Esophagus muscularis mucosa (tissue), 4 donors: Measurements from ENCODE around the gene ELL2. TPM values are rescaled to one million over a fixed set of nuclear protein-coding genes. Genes with fewer than 3 reads are reported as not detected.

ENCODE experiments used
- DNase-seq: peaks from one replicate; pipeline ENCODE4 v3.0.0-alpha.2; 2017; ENCODE audit errors: extremely low spot score
- H3K27ac ChIP-seq, 4 donors: fragments of 200-600 bp; sonication (generic); replicated peaks in 1 of 4; 1 replicate in 3 of 4; 2 replicates in 1 of 4; pipeline ENCODE4 v1.5.1; 2016 to 2019; ENCODE audit warnings: mild to moderate bottlenecking in 1 of 4
- H3K27me3 ChIP-seq, 4 donors: fragments of 200-600 bp; sonication (generic); one replicate each; pipeline versions ENCODE4 v1.5.1 to v1.6.0; 2016 to 2019
- H3K36me3 ChIP-seq, 4 donors: fragments of 200-600 bp; sonication (generic); one replicate each; pipeline ENCODE4 v1.5.1; 2016 to 2019
- H3K4me1 ChIP-seq, 4 donors: fragments of 200-600 bp; sonication (generic); one replicate each; pipeline ENCODE4 v1.5.1; 2016 to 2019
- H3K4me3 ChIP-seq, 4 donors: fragments of 200-600 bp; sonication (generic); 1 replicate in 2 of 4; 2 replicates in 2 of 4; pipeline ENCODE4 v1.5.1; 2016 to 2019; ENCODE audit warnings: mild to moderate bottlenecking in 4 of 4, moderate library complexity in 1 of 4
- H3K9me3 ChIP-seq, 4 donors: fragments of 200-600 bp; sonication (generic); 1 replicate in 3 of 4; 2 replicates in 1 of 4; pipeline ENCODE4 v1.5.1; 2016 to 2019
- EP300 ChIP-seq: sonication (generic); formaldehyde crosslinking; IDR thresholded peaks from one replicate; pipeline ENCODE4 v1.6.1; 2017; ENCODE audit warnings: antibody characterized with exemption
- POLR2A ChIP-seq: fragments of 450-650 bp; IDR thresholded peaks from one replicate; pipeline ENCODE4 v1.6.1; 2017; ENCODE audit warnings: antibody characterized with exemption, moderate library complexity, mild to moderate bottlenecking, low read depth
- POLR2AphosphoS5 ChIP-seq, 2 donors: sonication (generic); formaldehyde crosslinking; IDR thresholded peaks; one replicate each; pipeline ENCODE4 v1.6.1; 2017; ENCODE audit warnings: antibody characterized with exemption in 2 of 2
- WGBS: methylation state at CpG from one replicate; pipeline ENCODE4 v1.1.5; 2018; 5-methylcytosine and 5-hydroxymethylcytosine counted together
- intact Hi-C: fragments of 100-400 bp; cut with DNase I; formaldehyde crosslinking; loops from one replicate; pipeline ENCODE4 v1.15.1; 2023
- total RNA-seq, 4 donors: library from RNA; depleted of rRNA; stranded (reverse); fragments of >200 nt; gene quantifications; one replicate each; pipeline versions ENCODE4 v1.1.0 to v1.2.1, GENCODE V29; 2016
- TF ChIP-seq, protein P1 (sequence below), 3 experiments: fragments of 200-600 bp in 2 of 3; fragments of 450-650 bp in 1 of 3; sonication (generic) in 2 of 3; IDR thresholded peaks; one replicate each; pipeline ENCODE4 v1.5.1; 2017 to 2019; ENCODE audit warnings: antibody characterized with exemption in 3 of 3, mild to moderate bottlenecking in 2 of 3, moderate library complexity in 1 of 3

Gene ELL2
- total RNA-seq, 4 donors from 2014 or later = 38.8 to 51.5 (median 42.7) TPM

DNA sequence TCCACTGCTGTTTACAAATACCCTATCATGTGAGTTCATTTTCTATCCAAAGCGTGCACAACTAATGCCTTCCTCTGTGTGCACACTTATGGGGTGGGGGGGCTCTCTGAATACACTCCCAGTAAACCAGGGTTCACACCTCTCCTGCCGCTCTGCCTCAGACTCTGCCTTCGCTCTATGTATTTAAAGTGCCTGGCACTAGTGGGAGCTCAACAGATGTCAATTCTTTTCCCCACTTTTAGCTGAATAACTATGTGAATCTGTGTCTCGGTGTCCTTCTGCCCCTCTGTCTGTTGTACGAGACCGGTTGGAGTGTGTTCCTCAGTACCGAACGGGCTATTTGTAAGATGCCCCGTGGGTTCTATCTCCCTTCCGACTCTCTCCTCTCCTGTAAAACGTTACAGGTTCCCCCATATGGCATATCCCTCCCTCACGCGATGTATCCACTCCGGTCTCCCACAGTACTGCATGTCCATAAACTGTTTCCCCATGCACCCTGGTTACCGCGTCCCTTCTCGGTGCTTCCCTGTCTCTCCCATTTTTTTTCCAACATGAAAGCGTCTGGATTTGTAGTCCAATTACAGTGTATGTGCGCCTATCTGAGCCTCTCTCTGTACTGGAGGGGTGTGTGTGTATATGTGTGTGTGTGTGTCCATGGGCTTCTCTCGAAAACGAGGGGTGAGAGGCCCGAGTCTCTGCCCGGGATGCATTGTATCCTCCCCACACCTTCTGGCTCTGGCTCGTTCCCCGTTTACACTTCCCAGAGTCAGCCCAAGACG lies 1.6 kb downstream of the ELL2 start:
- 26% methylated on average over 25 of the region's 26 CpGs for WGBS
- no peak for DNase-seq
- intact Hi-C loops = loop anchor here (2.0 to 10.0 kb wide), 3 partner anchors 103 to 377 kb away; no protein-coding TSS in a partner anchor
- TF ChIP-seq, protein P1, sequence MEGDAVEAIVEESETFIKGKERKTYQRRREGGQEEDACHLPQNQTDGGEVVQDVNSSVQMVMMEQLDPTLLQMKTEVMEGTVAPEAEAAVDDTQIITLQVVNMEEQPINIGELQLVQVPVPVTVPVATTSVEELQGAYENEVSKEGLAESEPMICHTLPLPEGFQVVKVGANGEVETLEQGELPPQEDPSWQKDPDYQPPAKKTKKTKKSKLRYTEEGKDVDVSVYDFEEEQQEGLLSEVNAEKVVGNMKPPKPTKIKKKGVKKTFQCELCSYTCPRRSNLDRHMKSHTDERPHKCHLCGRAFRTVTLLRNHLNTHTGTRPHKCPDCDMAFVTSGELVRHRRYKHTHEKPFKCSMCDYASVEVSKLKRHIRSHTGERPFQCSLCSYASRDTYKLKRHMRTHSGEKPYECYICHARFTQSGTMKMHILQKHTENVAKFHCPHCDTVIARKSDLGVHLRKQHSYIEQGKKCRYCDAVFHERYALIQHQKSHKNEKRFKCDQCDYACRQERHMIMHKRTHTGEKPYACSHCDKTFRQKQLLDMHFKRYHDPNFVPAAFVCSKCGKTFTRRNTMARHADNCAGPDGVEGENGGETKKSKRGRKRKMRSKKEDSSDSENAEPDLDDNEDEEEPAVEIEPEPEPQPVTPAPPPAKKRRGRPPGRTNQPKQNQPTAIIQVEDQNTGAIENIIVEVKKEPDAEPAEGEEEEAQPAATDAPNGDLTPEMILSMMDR (IDR thresholded peaks at IDR 0.05) = peak in 1 of 3 experiments; percentile 38
- no peak for TF ChIP-seq EP300
- Histone ChIP-seq H3K4me1 (peaks cover 11 to 58% (median 51%) of the 10 kb centered on the region in 4 donors), H3K27ac (peak overlapping the region; percentile 98 to 100 (median 99)), H3K9me3 (no peaks in the 10 kb centered on the region), H3K27me3 (no peaks in the 10 kb centered on the region), H3K36me3 (no peaks in the 10 kb centered on the region), H3K4me3 (peak overlapping the region; percentile 90 to 96 (median 94))

DNA sequence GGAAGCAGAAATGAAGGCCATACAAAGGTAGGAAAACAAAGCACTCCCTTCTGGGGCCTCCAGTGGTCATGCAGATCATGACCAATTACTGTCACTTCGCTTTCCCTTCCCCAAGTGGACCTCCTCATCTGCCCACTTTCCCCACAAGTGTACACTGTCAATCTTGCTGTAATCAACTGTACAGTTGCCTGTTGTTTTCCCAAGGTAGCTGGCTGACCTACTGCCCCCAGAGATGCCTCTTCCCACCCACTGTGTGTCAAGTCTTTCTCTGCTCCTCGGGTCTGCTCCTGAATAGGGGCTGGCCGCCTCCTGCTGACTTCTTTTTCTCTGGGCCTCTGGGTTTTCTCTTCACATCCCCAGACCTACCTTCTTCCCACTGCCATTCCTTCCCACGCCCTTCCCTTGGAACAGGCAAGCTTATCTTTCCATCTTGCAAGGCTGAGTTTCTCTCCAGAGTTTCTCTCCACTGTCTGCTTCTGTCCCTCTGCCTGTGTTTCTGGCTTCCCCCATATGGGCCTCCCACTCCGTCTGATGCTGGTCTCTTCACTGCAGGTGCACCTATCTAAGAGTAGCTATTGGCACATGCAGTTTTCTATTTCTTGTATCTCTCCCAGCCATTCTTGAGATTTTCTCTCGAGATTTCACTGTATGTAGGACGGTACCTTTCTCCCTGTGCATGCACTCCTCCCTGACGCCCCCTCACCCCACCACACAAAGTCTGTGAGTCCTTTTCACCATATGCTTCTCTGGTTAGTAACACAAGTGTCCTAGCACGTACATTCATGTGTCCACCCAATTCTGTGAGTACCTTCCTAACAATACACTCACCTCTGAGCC lies 2.4 kb downstream of the ELL2 start:
- Histone ChIP-seq H3K4me3 (peak overlapping the region; percentile 90 to 96 (median 94)), H3K27ac (peak overlapping the region; percentile 98 to 100 (median 99)), H3K36me3 (no peaks in the 10 kb centered on the region), H3K4me1 (peaks cover 11 to 64% (median 59%) of the 10 kb centered on the region in 4 donors), H3K27me3 (no peaks in the 10 kb centered on the region), H3K9me3 (no peaks in the 10 kb centered on the region)
- intact Hi-C loops = no loop called here
- DNase-seq = no peak
- 66% methylated on average over 9 of the region's 9 CpGs for WGBS
- TF ChIP-seq, protein P1 (IDR thresholded peaks at IDR 0.05) = no peak
- TF ChIP-seq POLR2AphosphoS5 (IDR thresholded peaks at IDR 0.05) = no peak
- no peak for TF ChIP-seq EP300

DNA sequence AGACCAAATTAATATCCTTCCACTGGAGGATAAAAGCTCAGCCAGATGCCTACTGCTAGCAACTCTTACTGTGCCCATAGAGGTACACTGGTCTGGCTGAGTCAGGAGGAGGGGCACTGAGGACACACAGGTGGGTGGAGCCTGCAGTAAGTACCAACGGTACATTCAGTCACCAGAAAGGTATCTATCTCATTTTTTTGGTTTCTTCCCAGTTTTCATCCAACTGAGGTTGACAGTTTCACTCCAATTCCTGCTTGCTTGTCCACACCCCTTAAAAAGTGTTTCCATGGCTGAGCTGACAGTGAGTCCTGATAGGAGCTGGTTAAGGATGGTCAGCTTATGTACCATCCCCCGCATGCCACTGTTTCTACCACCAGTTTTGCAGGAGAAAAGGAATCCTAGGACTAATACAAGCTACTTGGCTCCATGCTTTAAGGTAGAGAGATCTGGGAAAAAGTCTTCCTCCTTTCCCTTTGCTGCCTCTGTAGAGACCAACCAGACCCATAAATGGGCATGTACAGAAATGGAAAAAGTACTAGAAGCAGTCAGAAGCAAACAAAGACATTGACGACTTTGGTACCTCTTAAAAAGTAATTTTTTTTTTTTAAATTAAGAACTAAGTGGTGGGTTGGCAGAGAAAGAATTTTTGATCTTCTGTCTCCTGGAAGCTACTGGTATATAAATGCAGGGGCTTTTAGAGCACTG lies 3.2 kb downstream of the ELL2 start:
- Histone ChIP-seq H3K27me3 (no peaks in the 10 kb centered on the region), H3K9me3 (no peaks in the 10 kb centered on the region), H3K4me1 (peaks cover 13 to 71% (median 66%) of the 10 kb centered on the region in 4 donors), H3K27ac (peak overlapping the region; percentile 7 to 100 (median 99)), H3K36me3 (no peaks in the 10 kb centered on the region), H3K4me3 (peak overlapping the region; percentile 90 to 96 (median 94))
- DNase-seq = no peak
- TF ChIP-seq POLR2AphosphoS5 (IDR thresholded peaks at IDR 0.05) = peak in 1 of 2 donors; percentile 21
- TF ChIP-seq POLR2A = no peak
- no peak for TF ChIP-seq EP300
- WGBS = 72% methylated on average over 3 of the region's 3 CpGs
- intact Hi-C loops = no loop called here

DNA sequence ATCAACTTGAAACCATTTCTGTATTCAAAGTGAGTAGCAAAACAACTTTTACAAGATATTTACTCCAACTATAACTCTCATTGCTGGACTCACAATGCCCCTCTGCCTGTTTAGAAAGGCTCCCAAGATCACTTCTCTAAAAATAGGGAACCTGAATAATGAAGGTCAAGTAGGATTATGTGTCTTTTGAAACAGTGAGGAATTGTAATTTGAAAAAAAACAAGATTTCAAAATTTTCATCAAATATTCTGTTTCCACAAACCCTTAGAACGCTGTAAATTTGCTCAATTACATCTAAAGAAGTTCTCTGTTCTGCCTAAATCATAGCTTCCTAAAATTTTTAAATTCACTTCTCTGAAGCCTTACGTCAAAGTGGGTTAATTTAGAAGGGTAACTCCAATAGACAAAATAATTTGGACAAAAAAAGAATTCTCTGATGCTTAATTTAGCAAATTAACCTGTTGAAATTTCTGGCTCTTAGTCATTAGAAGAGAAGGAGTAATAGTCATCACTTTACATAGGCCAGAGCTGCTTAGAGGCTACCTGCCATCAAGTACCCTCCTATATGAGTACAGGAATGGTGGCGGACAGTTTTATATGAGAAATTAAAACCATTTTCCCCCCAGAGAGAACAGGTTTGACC lies 4.0 kb downstream of the ELL2 start:
- intact Hi-C loops = no loop called here
- TF ChIP-seq, protein P1 (IDR thresholded peaks at IDR 0.05) = no peak
- 89% methylated on average over 3 of the region's 3 CpGs for WGBS
- Histone ChIP-seq H3K4me3 (peak overlapping the region in 3 of 4 donors; percentile 10 to 95 (median 94)), H3K4me1 (peaks cover 20 to 78% (median 71%) of the 10 kb centered on the region in 4 donors), H3K27ac (peak overlapping the region in 3 of 4 donors; percentile 7 to 100 (median 99)), H3K36me3 (no peaks in the 10 kb centered on the region), H3K27me3 (no peaks in the 10 kb centered on the region), H3K9me3 (no peaks in the 10 kb centered on the region)
- no peak for DNase-seq
